Activated CD4-positive, alpha-beta T cell treated with anti-CD3 and anti-CD28 coated beads, Interleukin-2, Interleukin-4, amounts not matched to agents 100 ng/mL and 50 ng/mL, durations not matched to agents 16 hours and 8 hours (primary cell): Measurements from ENCODE around the gene FLNB.
"Not testable (repeated sequence)": the region's sequence is repeated elsewhere in the genome, so short reads cannot be mapped to it uniquely, and the experiment has no call there.

Experiments used
- DNase-seq: peaks from one replicate; pipeline ENCODE4 v3.0.0-alpha.2; 2020; ENCODE audit warnings: low spot score

Gene FLNB

GRCh38 chr3:58180940-58181587, 172.8 kb downstream of the FLNB start:
- no peak for DNase-seq

- no peak for DNase-seq
These were observed 175.0 kb downstream of the FLNB start for GRCh38 chr3:58183221-58183620.

- no peak for DNase-seq
These were observed 175.7 kb downstream of the FLNB start for GRCh38 chr3:58183891-58184290.

- no peak for DNase-seq
These were observed 176.2 kb downstream of the FLNB start for GRCh38 chr3:58184309-58184981.

GRCh38 chr3:58184982-58185360, 176.7 kb downstream of the FLNB start:
- no peak for DNase-seq

- DNase-seq, result no peak
These were observed 179.9 kb downstream of the FLNB start for GRCh38 chr3:58188173-58188564.

GRCh38 chr3:58188921-58189451, 180.8 kb downstream of the FLNB start:
- DNase-seq, result no peak

GRCh38 chr3:58189691-58190090, 181.5 kb downstream of the FLNB start:
- DNase-seq, result no peak

- DNase-seq, result no peak
These were observed 182.1 kb downstream of the FLNB start for GRCh38 chr3:58190291-58190690.

GRCh38 chr3:58190882-58191281, 182.7 kb downstream of the FLNB start:
- no peak for DNase-seq

GRCh38 chr3:58191361-58191991, 183.3 kb downstream of the FLNB start:
- DNase-seq, result no peak

- DNase-seq, result no peak
These were observed 183.8 kb downstream of the FLNB start for GRCh38 chr3:58192069-58192468.

- DNase-seq, result no peak
These were observed 185.6 kb downstream of the FLNB start for GRCh38 chr3:58193682-58194407.

- DNase-seq, result no peak
These were observed 189.4 kb downstream of the FLNB start for GRCh38 chr3:58197588-58197987.

GRCh38 chr3:58198362-58198761, 190.1 kb downstream of the FLNB start:
- no peak for DNase-seq

GRCh38 chr3:58198804-58199203, 190.6 kb downstream of the FLNB start:
- DNase-seq, result no peak

GRCh38 chr3:58200121-58200709, 192.0 kb downstream of the FLNB start:
- DNase-seq, result no peak

- no peak for DNase-seq
These were observed 192.7 kb downstream of the FLNB start for GRCh38 chr3:58200846-58201355.

- DNase-seq, result not testable (repeated sequence)
These were observed 193.2 kb downstream of the FLNB start for GRCh38 chr3:58201451-58201850.

GRCh38 chr3:58202917-58203360, 194.7 kb downstream of the FLNB start:
- DNase-seq, result no peak

GRCh38 chr3:58203541-58203940, 195.3 kb downstream of the FLNB start:
- no peak for DNase-seq

GRCh38 chr3:58204720-58205119, 196.5 kb downstream of the FLNB start:
- DNase-seq, result no peak
